Stimulated activated effector memory CD8-positive, alpha-beta T cell treated with anti-CD3 and anti-CD28 coated beads, Interleukin-12 subunit alpha, Interleukin-12 subunit beta, amount 100 ng/mL, for 72 hours (primary cell): ENCODE data around the gene PACS2.

Experiments
- ATAC-seq: fragments of 150-1000 bp; cut with Tn5 transposase; 2 replicates; pipeline ENCODE4 v1.10.0; 2021
- DNase-seq, 2 donors: peaks; one replicate each; pipeline ENCODE4 v3.0.0; 2021 to 2022; ENCODE audit warnings: low spot score in 2 of 2
- H3K27ac Mint-ChIP-seq: one replicate; pipeline ENCODE4 v1.8.0; 2022; ENCODE audit warnings: mild to moderate bottlenecking, mixed read lengths
- H3K36me3 Mint-ChIP-seq: one replicate; pipeline ENCODE4 v1.8.0; 2022; ENCODE audit warnings: mild to moderate bottlenecking, mixed read lengths
- H3K4me1 Mint-ChIP-seq: one replicate; pipeline ENCODE4 v1.8.0; 2022; ENCODE audit warnings: mixed read lengths
- H3K4me3 Mint-ChIP-seq: one replicate; pipeline ENCODE4 v1.8.0; 2022; ENCODE audit warnings: mild to moderate bottlenecking, mixed read lengths
- H3K9me3 Mint-ChIP-seq: one replicate; pipeline ENCODE4 v1.8.0; 2022; ENCODE audit warnings: mixed read lengths

The PACS2 gene

DNA sequence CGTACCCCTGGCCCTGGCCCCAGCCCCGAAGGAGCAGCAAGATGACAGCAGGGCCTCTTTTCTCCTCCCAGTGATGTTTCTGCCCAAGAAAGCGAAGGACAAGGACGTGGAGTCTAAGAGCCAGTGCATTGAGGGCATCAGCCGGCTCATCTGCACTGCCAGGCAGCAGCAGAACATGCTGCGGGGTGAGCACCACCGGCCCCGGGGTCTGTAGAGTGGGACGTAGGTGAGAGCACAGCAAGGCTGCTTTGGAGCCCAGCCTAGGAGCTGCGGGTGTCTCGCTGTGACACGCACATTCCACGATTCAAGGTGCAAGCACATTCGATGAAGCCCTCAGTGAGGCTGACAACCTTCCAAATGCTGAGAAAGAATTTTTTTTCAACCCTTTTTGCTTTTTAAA, 78.6 kb downstream of the PACS2 start:
- no peak for ATAC-seq

DNA sequence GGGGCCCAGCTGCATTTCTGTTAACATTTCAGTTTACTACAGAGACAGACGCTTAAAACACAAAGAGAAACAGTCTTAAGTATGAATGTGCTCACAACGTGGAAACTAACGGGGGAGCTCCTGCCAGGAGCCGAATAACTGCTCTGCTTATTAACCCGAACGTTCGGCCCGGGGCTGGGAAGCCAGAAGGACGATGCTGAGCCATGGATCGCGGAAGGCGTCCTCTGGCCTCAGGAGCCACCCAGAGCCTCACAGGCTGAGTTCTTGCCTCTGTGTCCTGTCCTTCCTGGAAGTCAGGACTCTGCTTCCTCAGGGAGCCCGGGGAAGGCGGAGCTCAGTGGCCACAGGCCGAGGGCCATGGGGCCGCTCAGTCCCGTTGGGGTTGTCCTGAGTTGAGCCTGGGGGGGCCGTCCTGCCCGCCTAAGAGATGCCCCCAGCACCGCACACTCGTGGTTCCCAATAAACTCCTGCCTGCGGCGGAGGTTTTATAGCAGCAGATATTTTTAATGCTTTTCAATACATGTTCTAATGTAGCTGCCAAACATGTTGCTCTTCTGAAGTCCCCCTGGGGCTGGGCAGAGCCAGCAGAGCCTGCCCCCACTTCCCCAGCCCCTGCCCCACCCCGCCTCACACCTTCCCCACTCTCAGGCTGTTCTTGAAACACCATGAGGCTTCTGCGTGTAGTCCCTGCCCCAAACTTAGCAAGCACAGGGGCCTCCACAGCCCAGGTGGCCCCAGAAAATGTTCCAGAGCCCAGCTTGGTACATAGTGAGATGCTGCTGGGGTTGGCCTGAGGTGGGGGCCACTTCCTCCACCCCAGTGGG, 80.4 kb downstream of the PACS2 start:
- Mint-ChIP-seq H3K36me3 (peaks cover 14% of the 10 kb centered on the region), H3K27ac (no peak overlapping the region), H3K4me1 (peaks cover 10% of the 10 kb centered on the region), H3K9me3 (no peaks in the 10 kb centered on the region), H3K4me3 (no peak overlapping the region)
- DNase-seq (no peak), ATAC-seq (no peak)

More for the DNA sequence above, 78.6 kb downstream of the PACS2 start:
- Mint-ChIP-seq H3K36me3 (no peaks in the 10 kb centered on the region), H3K4me3 (no peak overlapping the region), H3K4me1 (no peaks in the 10 kb centered on the region), H3K9me3 (no peaks in the 10 kb centered on the region), H3K27ac (no peak overlapping the region)
- DNase-seq = no peak

DNA sequence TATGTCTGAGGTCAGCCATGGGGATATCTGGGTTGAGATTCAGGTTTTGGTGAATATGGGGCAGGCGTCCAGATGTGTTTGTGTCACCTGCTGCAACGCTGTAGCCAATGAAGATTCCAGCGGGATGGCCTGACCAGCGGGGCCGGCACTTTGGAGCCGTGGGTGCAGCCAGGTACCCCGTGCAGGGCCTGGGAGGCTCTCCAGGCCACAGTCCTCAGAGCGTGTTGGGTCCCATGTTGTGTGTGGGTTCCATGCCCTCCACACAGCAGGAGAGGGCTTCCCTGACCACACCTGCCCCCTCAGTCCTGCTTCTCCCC, 80.9 kb downstream of the PACS2 start:
- Mint-ChIP-seq H3K9me3 (peaks cover 3% of the 10 kb centered on the region), H3K4me3 (no peak overlapping the region), H3K4me1 (peaks cover 15% of the 10 kb centered on the region)

DNA sequence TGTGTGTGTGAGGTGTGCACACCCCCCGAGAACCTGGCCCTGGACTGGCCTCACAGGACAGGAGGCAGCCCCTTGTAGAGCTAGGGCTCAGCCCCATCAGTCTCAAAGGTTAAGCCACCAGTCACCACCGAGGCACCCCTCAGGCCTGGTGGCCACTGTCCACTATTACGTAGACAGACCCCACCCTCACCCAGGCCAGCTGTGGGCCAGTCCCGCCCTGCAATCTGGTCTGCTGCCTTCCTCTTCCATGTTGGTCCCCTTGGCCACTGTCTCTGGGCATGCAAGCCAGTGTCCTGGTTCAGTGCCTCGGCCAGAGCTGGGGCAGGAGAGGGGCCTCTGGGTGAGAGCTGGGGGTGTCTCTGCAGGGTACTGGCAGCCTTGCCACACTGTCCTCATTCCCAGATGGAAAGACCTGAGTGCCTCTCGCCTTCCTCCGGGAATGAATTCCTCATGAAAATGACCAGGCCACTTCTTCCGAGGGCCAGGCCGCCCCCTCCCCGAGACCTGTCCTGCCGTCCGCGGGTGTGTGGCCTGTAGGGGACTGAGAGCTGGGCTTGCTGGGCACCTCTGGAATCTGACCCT, 82.9 kb downstream of the PACS2 start:
- Mint-ChIP-seq H3K9me3 (peaks cover 3% of the 10 kb centered on the region), H3K27ac (peak overlapping the region; percentile 88), H3K4me1 (peaks cover 19% of the 10 kb centered on the region), H3K36me3 (peaks cover 28% of the 10 kb centered on the region), H3K4me3 (peak overlapping the region; percentile 79)
- ATAC-seq = no peak
- no peak for DNase-seq

More for the DNA sequence above, 80.9 kb downstream of the PACS2 start:
- Mint-ChIP-seq H3K27ac (no peak overlapping the region), H3K36me3 (peaks cover 20% of the 10 kb centered on the region)
- ATAC-seq (no peak), DNase-seq (no peak)

DNA sequence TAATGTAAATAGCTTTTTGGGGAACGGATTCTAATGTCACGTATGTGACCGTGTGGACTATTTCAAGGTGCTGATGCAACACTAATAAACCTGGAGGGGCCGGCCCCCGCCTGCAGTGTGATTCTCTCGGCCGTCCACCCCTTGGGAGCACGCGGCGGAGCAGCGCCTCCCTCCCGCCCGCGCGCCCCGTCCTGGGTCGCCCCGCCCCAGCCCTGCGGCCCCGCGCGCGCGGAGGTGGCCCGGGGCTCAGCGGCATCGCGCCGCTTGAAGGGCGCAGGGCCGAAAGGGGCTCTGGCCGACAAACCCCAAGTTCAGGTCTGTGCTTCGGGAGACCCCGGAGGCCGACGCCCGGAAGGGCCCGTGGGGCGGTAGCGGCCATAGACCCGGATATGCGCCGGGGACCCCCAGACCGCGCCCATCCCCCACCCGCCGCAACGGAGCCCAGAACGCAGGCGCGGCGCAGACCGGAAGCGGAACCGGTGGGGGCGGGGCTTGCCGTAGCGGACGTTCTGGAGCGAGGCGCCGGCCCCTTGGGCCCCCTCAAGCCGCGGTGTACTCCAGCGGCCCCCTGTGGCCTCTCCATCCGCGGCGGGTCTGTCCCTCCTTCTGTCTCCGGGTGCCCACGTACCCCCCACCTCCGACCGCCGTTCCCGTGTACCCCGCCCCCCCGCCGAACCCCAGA, 83.6 kb downstream of the PACS2 start, which contains the start of gene TEX22:
Gene TEX22 (plus strand): TSS at position 495 of the 682 bp plus-strand sequence. CDS start 803 bp downstream, outside the sequence.
- Mint-ChIP-seq H3K36me3 (peaks cover 28% of the 10 kb centered on the region), H3K27ac (peak within 1 kb of the TSS; percentile 88), H3K4me3 (peak within 1 kb of the TSS; percentile 79), H3K9me3 (peaks cover 3% of the 10 kb centered on the region), H3K4me1 (peaks cover 19% of the 10 kb centered on the region)
- peak; percentile 90 for ATAC-seq
- peak; percentile 96 to 99 for DNase-seq

DNA sequence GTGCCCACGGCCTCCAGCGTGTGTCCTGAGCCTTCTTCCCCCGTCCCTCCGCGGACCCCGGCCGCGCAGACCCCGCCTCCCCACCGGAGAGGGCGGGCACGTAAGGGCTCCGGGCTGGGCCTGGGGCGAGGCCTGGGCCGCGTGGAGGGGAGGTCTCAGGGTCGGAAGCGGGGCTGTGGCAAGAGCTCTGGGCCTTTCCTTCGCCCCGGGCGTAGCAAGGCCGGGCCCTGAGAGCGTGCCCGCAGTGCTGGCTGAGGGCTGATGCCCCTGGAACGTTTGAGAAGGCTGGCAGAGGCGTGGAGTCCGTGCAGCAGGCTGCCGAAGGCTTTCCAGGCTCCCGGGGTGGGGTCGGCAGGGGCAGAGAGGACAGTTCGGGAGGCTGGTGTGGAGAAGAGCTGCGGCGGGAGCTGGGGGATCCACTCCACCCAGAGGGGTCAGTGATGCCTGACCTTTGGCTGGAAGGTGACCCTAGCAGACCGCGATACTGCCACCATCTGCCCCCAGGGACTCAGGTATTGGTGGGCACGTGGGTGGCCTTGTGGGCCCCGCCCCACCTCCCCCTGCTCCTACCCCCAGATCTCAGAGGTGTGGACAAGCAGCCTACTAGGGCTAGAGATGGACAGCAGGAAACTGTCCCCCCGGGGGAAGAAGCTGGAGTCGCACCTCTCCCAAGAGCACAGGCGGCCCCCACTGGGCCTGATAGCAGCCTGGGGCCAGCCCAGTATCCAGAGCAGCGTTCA, 84.3 kb downstream of the PACS2 start:
- ATAC-seq (peak; percentile 65), DNase-seq (peak in 1 of 2 donors; percentile 34)
- H3K9me3 Mint-ChIP-seq = peaks cover 3% of the 10 kb centered on the region
- H3K27ac Mint-ChIP-seq = peak overlapping the region; percentile 88
- peaks cover 19% of the 10 kb centered on the region for H3K4me1 Mint-ChIP-seq
- H3K36me3 Mint-ChIP-seq = peaks cover 28% of the 10 kb centered on the region
- H3K4me3 Mint-ChIP-seq = peak overlapping the region; percentile 79

DNA sequence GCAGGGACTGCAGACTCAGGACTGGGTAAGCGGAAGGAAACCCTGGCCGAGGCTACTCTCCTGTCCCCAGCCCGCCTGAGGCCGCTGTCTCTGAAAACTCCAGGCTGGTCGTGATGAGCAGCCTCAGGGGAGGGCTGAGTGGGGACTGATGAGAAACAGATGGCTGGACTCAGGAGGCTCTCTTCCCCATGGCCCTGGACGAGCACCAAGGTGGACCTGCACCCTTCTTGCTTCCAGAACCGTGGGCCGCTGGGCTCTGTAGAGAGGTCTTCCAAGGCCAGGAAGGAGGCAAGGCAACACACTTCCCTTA, 84.9 kb downstream of the PACS2 start:
- peaks cover 28% of the 10 kb centered on the region for H3K36me3 Mint-ChIP-seq
- ATAC-seq (no peak), DNase-seq (no peak)
- H3K27ac Mint-ChIP-seq = peak overlapping the region; percentile 88
- peaks cover 3% of the 10 kb centered on the region for H3K9me3 Mint-ChIP-seq
- H3K4me3 Mint-ChIP-seq = peak overlapping the region; percentile 79
- H3K4me1 Mint-ChIP-seq = peaks cover 24% of the 10 kb centered on the region

DNA sequence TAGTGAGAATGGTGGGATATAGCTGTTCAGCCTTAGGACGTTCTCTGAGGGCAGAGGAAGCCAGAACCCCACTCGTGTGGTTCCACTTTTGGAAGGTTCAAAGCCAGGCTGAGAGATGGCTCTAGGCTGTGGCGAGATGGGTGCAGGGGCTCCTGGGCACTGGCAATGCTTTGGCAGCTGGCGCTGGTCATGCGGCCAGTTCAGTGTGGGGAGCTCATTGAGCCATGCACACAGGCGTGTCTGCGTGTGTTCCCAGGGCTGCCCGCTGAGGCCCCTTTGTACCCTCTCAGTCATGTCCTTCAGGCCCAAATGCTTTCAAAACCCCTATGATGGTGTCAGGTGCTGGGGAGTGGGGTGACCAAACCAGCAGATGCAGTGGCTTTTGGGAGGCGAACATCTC, 85.5 kb downstream of the PACS2 start:
- Mint-ChIP-seq H3K4me1 (peaks cover 27% of the 10 kb centered on the region), H3K4me3 (peak overlapping the region; percentile 79), H3K27ac (no peak overlapping the region), H3K9me3 (peaks cover 3% of the 10 kb centered on the region), H3K36me3 (peaks cover 28% of the 10 kb centered on the region)
- DNase-seq (no peak), ATAC-seq (no peak)

DNA sequence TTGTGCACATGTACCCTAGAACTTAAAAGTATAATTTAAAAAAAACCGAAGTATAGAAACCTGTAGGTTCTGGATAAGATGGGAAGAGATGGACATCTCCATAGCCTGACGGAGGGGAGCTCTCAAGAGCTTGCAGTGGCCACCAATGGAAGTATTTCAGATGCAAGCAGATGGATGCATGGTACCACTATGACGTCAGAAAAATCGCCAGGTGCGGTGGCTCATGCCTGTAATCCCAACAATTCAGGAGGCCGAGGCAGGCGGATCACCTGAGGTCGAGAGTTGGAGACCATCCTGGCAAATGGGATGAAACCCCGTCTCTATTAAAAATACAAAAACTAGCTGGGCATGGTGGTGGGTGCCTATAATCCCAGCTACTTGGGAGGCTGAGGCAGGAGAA, 87.2 kb downstream of the PACS2 start:
- Mint-ChIP-seq H3K9me3 (peaks cover 3% of the 10 kb centered on the region), H3K36me3 (peaks cover 28% of the 10 kb centered on the region), H3K4me3 (no peak overlapping the region), H3K27ac (no peak overlapping the region), H3K4me1 (peaks cover 27% of the 10 kb centered on the region)
- DNase-seq (no peak), ATAC-seq (no peak)

DNA sequence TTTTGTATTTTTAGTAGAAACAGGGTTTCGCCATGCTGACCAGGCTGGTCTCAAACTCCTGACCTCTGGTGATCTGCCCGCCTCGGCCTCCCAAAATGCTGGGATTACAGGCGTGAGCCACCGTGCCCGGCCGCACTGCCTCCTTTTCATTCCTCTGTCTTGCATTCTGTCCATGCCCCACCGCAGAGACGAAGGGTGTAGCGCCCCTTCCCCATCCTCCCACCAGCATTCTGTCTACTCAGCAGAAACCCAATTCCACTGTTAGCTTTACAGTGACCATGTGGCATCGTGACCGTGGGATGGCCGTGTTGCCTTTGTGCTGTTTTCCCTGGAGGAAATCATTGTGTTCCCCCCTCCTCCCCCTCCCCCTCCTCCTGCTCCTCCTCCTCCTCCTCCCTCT, 94.0 kb downstream of the PACS2 start:
- no peak for DNase-seq
- Mint-ChIP-seq H3K36me3 (peaks cover 6% of the 10 kb centered on the region), H3K27ac (no peak overlapping the region), H3K9me3 (no peaks in the 10 kb centered on the region), H3K4me1 (peaks cover 14% of the 10 kb centered on the region), H3K4me3 (no peak overlapping the region)
- no peak for ATAC-seq

DNA sequence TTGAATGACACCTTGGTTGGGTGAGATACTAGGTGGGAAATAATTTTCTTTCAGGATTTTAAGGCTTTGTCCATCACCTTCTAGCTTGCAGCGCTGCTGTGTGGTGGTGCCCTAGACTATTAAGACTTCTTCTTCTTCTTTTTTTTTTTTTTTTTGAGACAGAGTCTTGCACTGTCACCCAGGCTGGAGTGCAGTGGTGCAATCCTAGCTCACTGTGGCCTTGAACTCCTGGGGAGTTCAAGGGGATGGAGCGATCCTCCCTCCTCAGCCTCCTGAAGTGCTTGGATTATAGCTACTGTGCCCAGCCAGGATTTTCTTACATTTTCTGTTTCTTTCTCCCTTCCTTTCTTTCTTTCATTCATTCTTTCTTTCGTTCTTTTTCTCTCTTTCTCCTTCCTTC, 94.8 kb downstream of the PACS2 start:
- H3K4me1 Mint-ChIP-seq = peaks cover 10% of the 10 kb centered on the region
- no peak overlapping the region for H3K27ac Mint-ChIP-seq
- H3K36me3 Mint-ChIP-seq = peaks cover 6% of the 10 kb centered on the region
- no peak for ATAC-seq
- H3K4me3 Mint-ChIP-seq = no peak overlapping the region
- no peak for DNase-seq
- H3K9me3 Mint-ChIP-seq = no peaks in the 10 kb centered on the region

DNA sequence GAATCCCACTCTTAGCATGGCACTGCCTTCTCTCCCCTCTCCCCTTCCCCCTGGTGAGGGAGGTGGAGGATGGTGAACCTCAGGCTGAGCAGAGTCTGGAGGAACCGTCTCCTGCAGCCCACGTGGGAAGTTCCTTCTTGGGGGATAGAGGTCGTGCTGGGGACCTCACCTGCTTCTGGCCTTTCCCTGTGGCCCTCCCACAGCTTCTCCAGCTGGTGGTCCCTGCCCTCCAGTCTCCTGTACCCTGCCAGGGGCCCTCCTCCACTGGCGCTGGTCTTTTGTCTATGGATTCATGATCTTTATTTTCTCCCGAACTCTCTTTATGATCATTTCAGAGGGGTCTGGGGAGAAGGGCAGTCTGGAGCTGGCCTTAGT, 96.1 kb downstream of the PACS2 start:
- Mint-ChIP-seq H3K4me1 (peaks cover 6% of the 10 kb centered on the region), H3K4me3 (peak overlapping the region; percentile 39), H3K27ac (no peak overlapping the region), H3K36me3 (peaks cover 6% of the 10 kb centered on the region), H3K9me3 (no peaks in the 10 kb centered on the region)
- DNase-seq = no peak
- no peak for ATAC-seq

DNA sequence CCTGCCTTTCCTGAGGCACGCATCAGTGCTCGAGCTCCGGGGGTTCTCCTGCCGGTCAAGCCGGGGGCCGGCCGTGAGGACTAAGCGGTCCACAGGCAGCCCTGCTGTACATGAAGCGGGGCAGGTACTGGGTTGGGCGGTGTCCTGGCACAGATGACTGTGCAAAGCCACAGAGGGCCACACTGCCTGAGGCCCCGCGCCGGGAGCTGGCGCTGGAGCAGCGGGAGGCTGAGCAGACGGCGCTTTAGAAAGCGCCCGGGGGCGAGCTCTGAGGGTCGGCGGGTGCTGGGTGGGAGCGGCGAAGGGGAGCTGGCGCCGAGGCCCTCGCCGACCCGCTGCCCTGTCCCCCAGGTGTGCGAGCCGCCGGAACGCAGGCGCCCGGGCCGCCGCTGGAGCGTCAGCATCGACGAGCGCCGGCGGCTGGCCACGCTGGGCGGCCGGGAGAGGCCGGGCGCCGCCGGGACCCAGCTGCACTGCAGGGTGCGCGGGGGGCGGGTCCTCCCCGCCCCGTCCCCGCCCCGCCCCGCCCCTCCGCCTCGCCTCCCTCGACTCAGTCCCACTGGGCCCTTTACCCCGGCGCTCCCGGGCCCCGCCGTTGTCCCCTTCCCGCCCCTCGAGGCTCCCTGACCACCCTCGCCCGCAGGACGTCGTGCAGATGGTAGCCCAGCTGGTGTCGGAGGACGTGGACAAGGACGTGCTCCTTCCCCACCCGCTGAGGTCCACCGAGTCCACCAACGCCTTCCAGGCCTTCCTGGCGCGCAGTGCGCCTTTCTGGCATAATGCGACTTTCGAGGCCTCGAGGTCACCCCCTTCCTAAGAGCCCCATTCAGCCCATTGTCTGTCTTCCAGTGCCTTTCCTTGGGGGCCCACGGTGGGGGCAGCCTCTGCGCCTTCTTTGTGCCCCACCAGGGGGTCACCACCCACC, 96.7 kb downstream of the PACS2 start:
- no peaks in the 10 kb centered on the region for H3K9me3 Mint-ChIP-seq
- peak overlapping the region; percentile 39 for H3K4me3 Mint-ChIP-seq
- H3K27ac Mint-ChIP-seq = no peak overlapping the region
- ATAC-seq (peak; percentile 66), DNase-seq (no peak)
- H3K36me3 Mint-ChIP-seq = peaks cover 6% of the 10 kb centered on the region
- peaks cover 6% of the 10 kb centered on the region for H3K4me1 Mint-ChIP-seq

DNA sequence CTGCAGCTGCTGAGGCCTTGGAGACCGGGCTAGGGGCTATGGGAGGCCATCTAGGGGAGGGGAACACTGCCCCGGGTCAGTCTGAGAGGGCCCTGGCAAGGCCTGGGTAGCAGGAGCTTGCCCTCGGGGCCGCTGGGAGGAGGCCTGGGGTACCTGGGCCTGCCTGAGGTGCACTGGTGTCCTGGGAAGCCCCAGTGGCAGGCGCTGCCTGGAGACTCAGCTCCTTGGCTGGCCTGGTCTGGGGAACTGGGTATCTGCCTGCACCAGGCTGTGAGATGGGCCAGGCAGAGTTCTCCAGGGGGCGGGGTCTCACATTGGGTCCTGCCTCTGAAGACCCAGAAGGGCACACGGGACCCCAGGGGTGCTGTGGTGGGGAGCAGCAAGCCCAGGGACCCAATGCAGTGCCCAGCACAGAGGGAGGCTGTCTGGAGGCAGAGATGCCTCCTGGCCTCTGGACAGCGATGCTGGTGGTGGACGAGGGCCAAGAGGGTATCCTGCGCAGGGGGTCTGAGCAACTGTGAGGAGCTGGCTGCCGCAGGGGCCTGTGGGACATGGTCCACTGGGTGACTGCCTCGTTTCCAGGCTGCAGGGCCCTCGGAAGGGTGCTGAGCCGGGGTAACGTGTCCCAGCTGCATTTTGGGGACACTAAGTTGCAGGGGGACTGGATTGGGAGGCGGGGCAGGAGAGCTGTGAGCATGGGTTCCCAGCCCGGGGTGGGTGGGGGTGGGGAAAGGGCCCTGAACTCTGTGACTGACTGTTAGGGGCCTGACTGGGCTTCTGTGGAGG, 97.6 kb downstream of the PACS2 start:
- no peak for ATAC-seq
- peaks cover 6% of the 10 kb centered on the region for H3K36me3 Mint-ChIP-seq
- H3K27ac Mint-ChIP-seq = no peak overlapping the region
- no peak for DNase-seq
- H3K4me3 Mint-ChIP-seq = peak overlapping the region; percentile 39
- H3K9me3 Mint-ChIP-seq = no peaks in the 10 kb centered on the region
- peaks cover 6% of the 10 kb centered on the region for H3K4me1 Mint-ChIP-seq
